DOHH2 (cell line): ENCODE results near the gene PBX4.

Experiments
- H3F3A ChIP-seq: fragments of 200-600 bp; sonication (generic), shearing (Covaris generic); 2 replicates; pipeline ENCODE4 v1.6.0; 2016; ENCODE audit warnings: antibody characterized with exemption, mild to moderate bottlenecking; ENCODE audit not compliant: control insufficient read depth, insufficient read depth
- H3K27ac ChIP-seq: fragments of 200-600 bp; sonication (generic); 2 replicates; pipeline ENCODE4 v1.5.1; 2014; ENCODE audit warnings: low read depth, mild to moderate bottlenecking, low read length, moderate library complexity
- H3K27me3 ChIP-seq: fragments of 200-600 bp; sonication (generic); 2 replicates; pipeline ENCODE4 v1.6.1; 2014; ENCODE audit warnings: mild to moderate bottlenecking, low read length, mixed read lengths; ENCODE audit not compliant: control insufficient read depth
- H3K36me3 ChIP-seq: fragments of 200-600 bp; sonication (generic); 2 replicates; pipeline ENCODE4 v1.6.1; 2014; ENCODE audit warnings: mild to moderate bottlenecking, low read length, moderate library complexity, mixed read lengths; ENCODE audit not compliant: control insufficient read depth
- H3K4me1 ChIP-seq: fragments of 200-600 bp; sonication (generic); 2 replicates; pipeline ENCODE4 v1.6.1; 2014; ENCODE audit warnings: mild to moderate bottlenecking, low read length, mixed read lengths; ENCODE audit not compliant: control insufficient read depth
- H3K4me2 ChIP-seq: fragments of 200-600 bp; sonication (generic); 2 replicates; pipeline ENCODE4 v1.6.0; 2014; ENCODE audit warnings: mild to moderate bottlenecking, low read length, moderate library complexity
- H3K4me3 ChIP-seq: fragments of 200-600 bp; sonication (generic); 2 replicates; pipeline ENCODE4 v1.5.1; 2014; ENCODE audit warnings: mild to moderate bottlenecking, low read length, mixed read lengths
- H3K79me2 ChIP-seq: fragments of 200-600 bp; sonication (generic); 2 replicates; pipeline ENCODE4 v1.6.1; 2014; ENCODE audit warnings: mild to moderate bottlenecking, low read length, mixed read lengths; ENCODE audit not compliant: control insufficient read depth
- H3K9me2 ChIP-seq: fragments of 200-600 bp; sonication (generic); replicated peaks from 2 replicates; pipeline ENCODE4 v1.6.1; 2014; ENCODE audit warnings: mild to moderate bottlenecking, low read length, mixed read lengths; ENCODE audit not compliant: control insufficient read depth
- H3K9me3 ChIP-seq: fragments of 200-600 bp; sonication (generic); 2 replicates; pipeline ENCODE4 v1.6.1; 2014; ENCODE audit warnings: antibody characterized with exemption, low read length, mixed read lengths; ENCODE audit not compliant: control insufficient read depth, insufficient read depth
- H4K20me1 ChIP-seq: fragments of 200-600 bp; sonication (generic); 2 replicates; pipeline ENCODE4 v1.6.0; 2014; ENCODE audit warnings: low read depth, mild to moderate bottlenecking, antibody characterized with exemption, low read length, moderate library complexity; ENCODE audit not compliant: control insufficient read depth, insufficient read depth
- CTCF ChIP-seq: fragments of 200-600 bp; sonication (generic); IDR thresholded peaks from one replicate; pipeline ENCODE4 v1.5.1; 2014; ENCODE audit warnings: antibody characterized with exemption, mild to moderate bottlenecking, low read depth, low read length; ENCODE audit not compliant: poor library complexity, severe bottlenecking
- EZH2phosphoT487 ChIP-seq: fragments of 200-600 bp; sonication (generic); IDR thresholded peaks from 2 replicates; pipeline ENCODE4 v1.6.1; 2017; ENCODE audit warnings: borderline replicate concordance, mild to moderate bottlenecking, antibody characterized with exemption, low read length, moderate library complexity, mixed read lengths

PBX4 gene

GRCh38 chr19:19584356-19584755 lies 34.1 kb downstream of the PBX4 start:
- Histone ChIP-seq H3K9me2 (no peaks in the 10 kb centered on the region), H3K27ac (no peak overlapping the region), H3K4me1 (no peaks in the 10 kb centered on the region), H4K20me1 (no peaks in the 10 kb centered on the region), H3K79me2 (no peaks in the 10 kb centered on the region), H3K4me2 (no peak overlapping the region), H3F3A (no peaks in the 10 kb centered on the region), H3K27me3 (no peaks in the 10 kb centered on the region), H3K4me3 (no peak overlapping the region), H3K36me3 (no peaks in the 10 kb centered on the region), H3K9me3 (no peaks in the 10 kb centered on the region)
- TF ChIP-seq CTCF (no peak), EZH2phosphoT487 (no peak)

GRCh38 chr19:19582471-19582870 lies 36.0 kb downstream of the PBX4 start:
- Histone ChIP-seq H3K27ac (no peak overlapping the region), H3K27me3 (no peaks in the 10 kb centered on the region), H3K4me3 (no peak overlapping the region), H3K79me2 (no peaks in the 10 kb centered on the region), H3K9me3 (no peaks in the 10 kb centered on the region), H3F3A (no peaks in the 10 kb centered on the region), H4K20me1 (no peaks in the 10 kb centered on the region), H3K9me2 (no peaks in the 10 kb centered on the region), H3K36me3 (no peaks in the 10 kb centered on the region), H3K4me1 (no peaks in the 10 kb centered on the region), H3K4me2 (no peak overlapping the region)
- TF ChIP-seq EZH2phosphoT487 (no peak), CTCF (no peak)

- Histone ChIP-seq H3K9me3 (no peaks in the 10 kb centered on the region), H3K79me2 (no peaks in the 10 kb centered on the region), H3K4me1 (no peaks in the 10 kb centered on the region), H3F3A (no peaks in the 10 kb centered on the region), H3K4me3 (no peak overlapping the region), H3K36me3 (no peaks in the 10 kb centered on the region), H3K27ac (no peak overlapping the region), H3K27me3 (no peaks in the 10 kb centered on the region), H3K9me2 (no peaks in the 10 kb centered on the region), H4K20me1 (no peaks in the 10 kb centered on the region), H3K4me2 (no peak overlapping the region)
- no peak for TF ChIP-seq CTCF
- TF ChIP-seq EZH2phosphoT487, result no peak
These were observed 37.1 kb downstream of the PBX4 start for GRCh38 chr19:19581391-19581790.

- Histone ChIP-seq H3K27ac (no peak overlapping the region), H3K36me3 (no peaks in the 10 kb centered on the region), H3K27me3 (no peaks in the 10 kb centered on the region), H3K9me2 (no peaks in the 10 kb centered on the region), H3K4me1 (no peaks in the 10 kb centered on the region), H3K9me3 (no peaks in the 10 kb centered on the region), H3K4me2 (no peak overlapping the region), H3F3A (no peaks in the 10 kb centered on the region), H3K4me3 (no peak overlapping the region), H4K20me1 (no peaks in the 10 kb centered on the region), H3K79me2 (no peaks in the 10 kb centered on the region)
- TF ChIP-seq CTCF (no peak), EZH2phosphoT487 (no peak)
These were observed 38.1 kb downstream of the PBX4 start for GRCh38 chr19:19580418-19580817.
